HL-60 (cell line): ENCODE results near the gene ATG2B.

Experiments
- DNase-seq, 2 experiments: peaks; one replicate each; pipeline ENCODE4 v3.0.0-alpha.2; 2010 to 2020; ENCODE audit warnings: low read depth in 1 of 2, low spot score in 1 of 2
- H3K27ac ChIP-seq: fragments of 250-450 bp; sonication (Bioruptor Pico); replicated peaks from 2 replicates; pipeline ENCODE4 v1.5.1; 2020; ENCODE audit warnings: mild to moderate bottlenecking, moderate library complexity
- H3K27me3 ChIP-seq: fragments of 250-450 bp; sonication (Bioruptor Pico); 2 replicates; pipeline ENCODE4 v1.5.1; 2021; ENCODE audit warnings: mild to moderate bottlenecking, moderate library complexity; ENCODE audit not compliant: insufficient read depth, poor library complexity, severe bottlenecking
- H3K4me3 ChIP-seq: replicated peaks from 2 replicates; pipeline ENCODE4 v1.5.1; 2011; ENCODE audit warnings: mild to moderate bottlenecking, control low read depth, low read length; ENCODE audit not compliant: insufficient read depth
- CTCF ChIP-seq: IDR thresholded peaks from one replicate; pipeline ENCODE4 v1.5.1; 2011; ENCODE audit warnings: low read length, control low read depth, inconsistent platforms; ENCODE audit not compliant: insufficient read depth
- GABPA ChIP-seq: IDR thresholded peaks from 2 replicates; pipeline ENCODE4 v1.6.1; 2012; ENCODE audit warnings: low read depth
- POLR2AphosphoS5 ChIP-seq: IDR thresholded peaks from 2 replicates; pipeline ENCODE4 v1.6.1; 2012; ENCODE audit warnings: low read depth
- REST ChIP-seq: IDR thresholded peaks from 2 replicates; pipeline ENCODE4 v1.6.1; 2012; ENCODE audit warnings: low read depth; ENCODE audit not compliant: insufficient replicate concordance
- SPI1 ChIP-seq: IDR thresholded peaks from 2 replicates; pipeline ENCODE4 v1.6.1; 2012; ENCODE audit warnings: low read depth, mild to moderate bottlenecking, borderline replicate concordance

Gene ATG2B

DNA sequence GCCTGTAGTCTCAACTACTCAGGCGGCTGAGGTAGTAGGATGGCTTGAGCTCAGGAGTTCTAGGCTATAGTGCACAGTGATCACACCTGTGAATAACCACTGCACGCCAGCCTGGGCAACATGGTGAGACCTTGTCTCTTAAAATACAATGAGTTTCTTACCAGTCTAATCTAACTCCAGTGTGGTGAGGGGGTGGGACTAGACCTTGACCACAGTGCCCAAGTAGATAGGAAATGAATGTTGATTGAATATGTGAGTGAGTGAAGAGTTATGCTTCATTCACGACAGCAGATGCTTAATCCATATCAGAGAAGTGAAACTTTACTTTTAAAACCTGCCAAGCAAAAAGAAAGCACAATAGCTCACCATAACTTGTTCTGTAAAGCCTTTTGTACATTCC lies 17.6 kb upstream of the ATG2B start:
- no peak for DNase-seq
- TF ChIP-seq POLR2AphosphoS5 (no peak), GABPA (no peak), REST (no peak), SPI1 (no peak), CTCF (no peak)
- no peak overlapping the region for H3K4me3 ChIP-seq
- H3K27ac ChIP-seq: no peak overlapping the region
- H3K27me3 ChIP-seq: no peaks in the 10 kb centered on the region

DNA sequence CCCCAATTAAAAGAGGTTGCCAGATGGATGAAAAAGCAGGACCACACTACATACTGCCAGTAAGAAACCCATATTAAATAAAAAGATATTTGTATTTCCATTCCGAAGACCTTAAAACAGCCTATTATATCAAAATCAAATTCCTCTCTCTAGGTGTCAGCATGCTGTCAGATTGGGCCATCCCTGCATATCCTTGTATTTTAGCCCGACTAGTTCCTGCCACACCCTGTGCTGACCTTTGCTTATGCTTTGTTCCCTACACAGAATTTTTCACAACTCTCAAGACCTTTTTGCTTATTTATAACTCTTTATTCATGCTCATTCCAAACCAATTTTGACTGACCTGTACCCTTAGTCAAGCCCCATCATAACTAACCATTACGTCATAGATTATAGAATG lies 13.0 kb upstream of the ATG2B start:
- Histone ChIP-seq H3K4me3 (no peak overlapping the region), H3K27me3 (no peaks in the 10 kb centered on the region), H3K27ac (no peak overlapping the region)
- TF ChIP-seq GABPA: no peak
- TF ChIP-seq POLR2AphosphoS5: no peak
- TF ChIP-seq REST: no peak
- no peak for TF ChIP-seq CTCF
- no peak for TF ChIP-seq SPI1
- no peak for DNase-seq

GRCh38 chr14:96373538-96373937 lies 10.4 kb upstream of the ATG2B start:
- H3K27me3 ChIP-seq: no peaks in the 10 kb centered on the region
- no peak for DNase-seq
- no peak overlapping the region for H3K27ac ChIP-seq
- TF ChIP-seq CTCF (no peak), GABPA (no peak), SPI1 (no peak), POLR2AphosphoS5 (no peak), REST (no peak)
- no peak overlapping the region for H3K4me3 ChIP-seq
